GM19463 (cell line): ENCODE measurements around the gene NCBP3.
"Not testable (repeated sequence)": the region's sequence is repeated elsewhere in the genome, so short reads cannot be mapped to it uniquely, and the experiment has no call there.

Experiments
- ATAC-seq: cut with Tn5 transposase; IDR thresholded peaks from one replicate; pipeline ENCODE4 v1.9.1; 2021; ENCODE audit warnings: mild to moderate bottlenecking, moderate library complexity; ENCODE audit not compliant: unreplicated experiment

NCBP3 gene

DNA sequence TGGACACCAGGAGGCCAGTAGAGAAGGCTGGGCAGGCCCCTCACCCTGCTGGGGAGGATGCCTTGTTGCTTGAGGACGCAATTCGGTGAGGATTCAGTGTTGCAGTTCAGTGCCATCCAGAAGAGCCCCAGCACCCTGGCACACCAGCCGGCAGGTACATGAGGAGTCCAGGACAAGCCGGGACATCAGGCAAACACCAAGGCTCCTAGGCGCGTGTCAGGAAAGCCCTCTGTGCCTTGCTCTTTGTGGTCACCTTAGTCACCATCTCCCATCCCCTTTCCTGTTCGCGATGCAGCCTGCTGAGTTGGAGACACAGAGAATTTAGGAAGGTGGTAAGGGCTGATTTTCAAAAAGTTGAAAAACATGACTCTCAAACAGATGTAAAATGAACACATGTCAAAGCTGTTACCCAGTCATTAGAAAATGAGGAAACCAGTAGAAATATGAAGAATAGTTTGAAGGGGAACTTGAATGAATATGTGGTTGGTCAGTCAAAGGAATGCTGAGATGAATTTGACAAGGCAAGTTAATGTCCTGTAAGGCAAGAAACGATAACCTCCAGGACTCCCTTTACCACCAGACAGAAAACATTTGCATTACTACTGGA lies 2.3 kb upstream of the NCBP3 start:
- ATAC-seq, result no peak

DNA sequence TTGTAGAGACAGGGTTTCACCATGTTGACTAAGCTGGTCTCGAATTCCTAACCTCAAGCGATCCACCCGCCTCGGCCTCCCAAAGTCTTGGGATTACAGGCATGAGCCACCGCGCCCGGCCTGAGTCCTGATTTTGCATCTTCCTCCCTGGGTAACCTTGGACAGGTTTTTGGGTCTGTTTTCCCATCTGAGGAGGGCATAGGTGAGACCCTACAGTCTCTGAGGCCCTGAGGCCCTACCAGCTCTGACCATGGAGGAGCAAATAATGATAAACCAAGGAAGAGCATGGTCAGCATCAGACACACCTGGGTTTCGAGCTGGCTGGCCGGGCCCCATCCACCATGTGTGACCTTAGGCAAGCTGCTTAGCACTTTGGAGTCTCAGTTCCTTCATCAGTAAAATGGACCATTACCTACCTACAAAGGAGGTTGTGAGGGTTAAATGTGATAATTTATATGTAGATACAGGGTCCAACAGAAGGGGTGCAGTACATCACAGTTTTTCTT lies 1.2 kb upstream of the NCBP3 start:
- ATAC-seq, result no peak

GRCh38 chr17:3846437-3847164 lies 555 bp upstream of the NCBP3 start:
- ATAC-seq, result no peak

DNA sequence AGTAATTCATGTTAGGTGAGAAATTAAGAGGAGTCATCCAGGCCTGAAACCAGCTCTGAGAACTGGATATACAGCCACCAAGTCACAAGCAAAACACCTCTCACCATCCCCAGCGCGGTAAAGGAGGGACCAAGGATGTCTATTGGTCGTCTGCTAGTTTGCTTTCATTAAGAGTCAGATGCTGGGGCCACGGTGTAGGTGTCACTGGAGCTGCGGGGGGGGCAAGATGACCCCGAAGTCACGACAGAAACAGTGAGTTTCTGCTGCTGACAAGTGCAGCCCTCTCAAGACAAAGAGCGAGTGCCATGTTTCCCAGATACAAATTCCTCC lies 790 bp downstream of the NCBP3 start:
- ATAC-seq, result no peak

GRCh38 chr17:3844556-3844955 lies 1.5 kb downstream of the NCBP3 start:
- ATAC-seq, result not testable (repeated sequence)

DNA sequence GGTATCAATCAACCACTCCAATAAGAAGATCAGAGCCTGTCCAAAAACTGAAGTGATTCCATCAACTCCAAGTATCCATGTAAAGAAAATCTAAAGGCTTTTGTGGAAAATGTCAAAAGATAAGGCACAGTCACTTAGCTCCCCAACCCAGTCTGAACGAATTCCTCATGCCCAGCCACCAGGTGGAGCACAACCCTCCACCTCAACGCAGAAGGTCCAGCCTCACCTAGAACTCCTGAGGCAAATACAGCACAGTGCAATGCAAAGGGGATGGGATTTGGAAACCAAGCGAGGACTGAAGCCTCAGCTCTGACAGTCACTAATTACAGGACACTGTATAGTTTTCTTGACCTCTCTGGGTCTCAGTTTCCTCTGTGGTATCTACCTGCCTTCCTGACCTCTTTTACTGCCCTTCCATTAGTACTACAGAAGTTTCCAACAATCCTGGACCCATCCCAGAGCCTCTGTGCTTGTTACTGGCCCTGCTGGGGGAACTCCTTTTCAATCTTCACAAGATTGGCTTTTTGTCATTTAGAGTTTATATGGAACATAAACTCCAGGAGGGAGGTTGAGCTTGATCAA lies 2.0 kb downstream of the NCBP3 start:
- no peak for ATAC-seq

DNA sequence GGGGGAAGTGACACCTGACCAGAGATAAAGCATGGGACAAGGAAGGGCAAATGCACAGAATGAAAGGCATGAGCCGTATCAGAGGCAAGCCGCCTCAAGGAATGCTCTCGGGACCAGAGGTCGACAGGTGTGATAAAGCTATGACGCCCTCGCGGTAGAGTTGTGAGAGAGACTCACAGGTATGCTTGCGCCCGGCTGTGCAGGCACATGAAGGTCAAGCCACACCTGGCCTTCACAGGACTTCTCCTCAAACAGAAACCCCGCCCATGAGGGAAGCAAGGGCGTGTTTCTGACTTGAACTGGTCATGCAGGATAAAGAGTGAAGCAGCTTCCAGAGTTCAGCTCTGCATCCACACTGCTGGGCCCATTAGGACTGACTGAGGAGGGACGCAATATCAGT lies 7.8 kb downstream of the NCBP3 start:
- no peak for ATAC-seq

- no peak for ATAC-seq
Observed at GRCh38 chr17:3836551-3836950, 9.5 kb downstream of the NCBP3 start.

GRCh38 chr17:3835410-3836229 lies 10.4 kb downstream of the NCBP3 start:
- ATAC-seq, result no peak

GRCh38 chr17:3834811-3835210 lies 11.2 kb downstream of the NCBP3 start:
- ATAC-seq, result no peak

- no peak for ATAC-seq
Observed at GRCh38 chr17:3828852-3829232, 17.2 kb downstream of the NCBP3 start.

GRCh38 chr17:3828151-3828851 lies 17.7 kb downstream of the NCBP3 start:
- ATAC-seq, result no peak

DNA sequence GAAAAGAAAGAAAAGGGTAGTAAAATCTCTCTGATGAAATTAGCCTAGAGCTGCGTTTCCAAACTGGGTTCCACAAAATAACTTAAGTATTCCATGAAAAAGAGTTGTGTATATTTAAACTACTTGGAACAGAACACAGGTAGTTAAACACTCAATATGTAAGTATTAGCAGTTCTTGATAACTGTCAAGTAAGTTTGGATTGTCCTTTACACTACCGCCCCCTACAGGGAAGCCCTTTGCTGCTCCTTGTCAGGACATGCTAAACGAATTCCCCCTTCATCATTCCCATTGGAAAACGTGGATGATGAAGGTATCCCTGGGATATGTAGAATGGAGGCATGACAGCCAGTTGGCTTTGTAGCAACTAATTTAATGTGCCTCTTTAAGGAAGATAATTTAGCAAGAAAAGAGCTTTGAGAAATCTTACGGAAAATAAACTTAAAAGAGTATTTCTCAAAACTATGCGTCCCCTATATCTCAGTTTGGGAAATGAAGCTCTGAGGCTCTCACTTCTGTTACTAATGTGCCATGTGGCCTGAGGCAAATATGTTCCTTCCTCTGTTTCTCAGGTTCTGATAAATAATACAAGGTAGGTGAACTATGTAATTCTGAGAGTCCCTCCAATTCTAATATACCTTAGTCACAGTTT lies 18.8 kb downstream of the NCBP3 start:
- no peak for ATAC-seq

GRCh38 chr17:3826191-3826590 lies 19.9 kb downstream of the NCBP3 start:
- no peak for ATAC-seq

GRCh38 chr17:3821101-3821500 lies 24.9 kb downstream of the NCBP3 start:
- ATAC-seq, result no peak

- no peak for ATAC-seq
Observed at GRCh38 chr17:3818786-3819185, 27.3 kb downstream of the NCBP3 start.

- ATAC-seq, result no peak
Observed at GRCh38 chr17:3817851-3818605, 28.0 kb downstream of the NCBP3 start.

DNA sequence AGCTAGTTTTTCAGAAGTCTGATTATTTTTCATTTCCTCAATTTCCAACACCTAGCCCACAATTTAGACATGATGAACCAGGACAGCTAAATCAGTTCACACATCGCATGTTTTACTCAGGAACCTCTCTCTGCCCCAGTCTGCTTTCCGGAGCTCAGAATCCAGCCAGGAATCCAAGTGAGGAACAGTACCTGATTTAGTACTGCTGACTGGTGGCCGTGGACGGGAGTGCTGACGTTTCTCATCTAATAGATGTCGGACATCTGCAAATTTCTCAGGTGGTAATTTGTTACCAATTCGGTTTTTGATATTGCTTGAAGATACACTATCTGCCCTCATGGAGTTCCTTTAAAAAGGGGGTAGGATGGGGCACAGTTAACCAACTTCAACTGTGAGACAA lies 30.1 kb downstream of the NCBP3 start:
- no peak for ATAC-seq

DNA sequence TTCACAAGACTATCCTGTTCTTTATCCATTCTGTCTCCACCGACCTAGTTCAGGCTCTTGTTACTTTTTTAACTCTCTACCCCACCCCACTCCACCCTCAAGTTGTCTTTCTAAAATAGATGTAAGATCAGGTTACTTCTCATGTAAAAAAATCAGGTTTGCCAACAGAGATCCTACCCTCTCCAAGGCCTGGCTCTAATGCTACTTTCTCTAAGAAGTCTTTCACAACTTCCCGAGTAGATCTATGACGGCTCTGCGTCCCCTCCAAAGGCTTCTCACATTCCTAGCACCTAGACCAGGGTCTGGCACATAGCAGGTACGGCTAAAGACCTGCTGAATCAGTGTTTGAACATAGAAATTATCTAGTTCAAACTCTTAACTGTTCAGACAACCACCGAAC lies 30.9 kb downstream of the NCBP3 start:
- no peak for ATAC-seq

GRCh38 chr17:3814361-3814760 lies 31.7 kb downstream of the NCBP3 start:
- no peak for ATAC-seq
